ENCODE measurements around the gene PPP2R3C.
"Not testable (repeated sequence)": the region's sequence is repeated elsewhere in the genome, so short reads cannot be mapped to it uniquely, and the experiment has no call there.

The PPP2R3C gene

DNA sequence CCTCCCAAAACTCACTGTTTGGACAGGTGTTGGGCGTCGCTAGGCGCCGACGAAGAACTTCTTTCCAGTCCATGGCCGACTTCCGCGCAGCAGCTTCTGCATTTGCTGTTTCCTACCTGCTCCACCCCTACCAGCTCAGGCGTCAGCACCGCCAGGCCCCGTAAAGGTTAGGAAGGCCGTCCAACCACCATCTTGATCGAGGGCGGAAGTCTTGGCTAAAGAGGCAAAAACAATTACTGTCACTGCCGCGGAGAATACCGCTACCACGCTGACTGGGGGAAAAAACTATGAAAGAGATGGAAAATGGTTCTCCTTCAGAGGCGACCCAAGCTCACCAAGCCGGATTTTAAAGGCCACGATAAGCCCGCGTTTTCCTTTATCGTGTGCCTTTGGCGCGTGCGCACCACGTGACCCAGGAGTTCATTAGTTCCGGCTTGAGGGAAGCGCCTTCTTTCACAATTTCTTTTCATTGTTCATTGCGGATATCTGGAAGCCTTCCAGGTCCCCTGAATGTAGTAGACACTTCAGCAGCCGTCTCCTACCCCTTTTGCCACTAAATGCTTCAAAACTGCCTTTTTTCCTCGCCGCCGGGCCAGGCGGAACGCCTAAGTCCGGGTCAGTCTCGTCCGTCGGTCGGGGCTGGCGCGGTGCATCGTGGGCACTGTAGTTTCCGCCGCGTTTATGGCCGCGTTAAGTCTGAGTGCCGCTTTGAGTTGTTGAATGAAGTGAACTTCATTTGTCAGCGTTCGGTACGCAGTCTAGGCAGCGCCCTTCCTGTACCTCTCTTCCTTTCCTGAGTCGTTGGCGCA, at the start of gene PPP2R3C, which contains the start of gene PRORP:
Gene PPP2R3C, minus strand, starts transcription at position 104 of the 809 bp plus-strand sequence. Its CDS starts 31 bp downstream, at position 73.
Gene PRORP, plus strand, starts transcription at position 666 of the 809 bp plus-strand sequence. CDS start 694 bp downstream, outside the sequence.
- peak; percentile 78 for DNase-seq

DNA sequence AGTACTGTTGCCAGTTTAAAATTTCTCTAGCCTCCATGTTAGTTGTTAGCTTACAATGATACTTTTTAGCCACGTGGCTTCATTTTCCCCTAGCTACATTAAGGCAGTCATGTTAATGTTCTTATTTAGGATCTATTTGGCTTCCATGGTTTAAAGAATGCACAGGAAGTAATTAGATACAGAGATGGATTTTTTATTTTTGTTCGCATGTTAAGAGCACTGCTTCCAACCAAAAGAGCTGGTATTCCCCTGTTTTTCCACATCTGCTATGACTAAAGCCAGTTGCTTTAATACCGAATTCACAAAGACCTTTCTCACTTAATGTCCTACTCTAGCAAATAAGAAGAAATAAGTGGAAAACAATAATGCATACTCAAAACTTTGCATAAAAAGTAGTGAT, 45.7 kb upstream of the PPP2R3C start:
- DNase-seq, result no peak

- DNase-seq, result no peak
These were observed 43.1 kb upstream of the PPP2R3C start for GRCh38 chr14:35164849-35165248.

- DNase-seq, result no peak
These were observed 41.6 kb upstream of the PPP2R3C start for GRCh38 chr14:35163384-35163783.

DNA sequence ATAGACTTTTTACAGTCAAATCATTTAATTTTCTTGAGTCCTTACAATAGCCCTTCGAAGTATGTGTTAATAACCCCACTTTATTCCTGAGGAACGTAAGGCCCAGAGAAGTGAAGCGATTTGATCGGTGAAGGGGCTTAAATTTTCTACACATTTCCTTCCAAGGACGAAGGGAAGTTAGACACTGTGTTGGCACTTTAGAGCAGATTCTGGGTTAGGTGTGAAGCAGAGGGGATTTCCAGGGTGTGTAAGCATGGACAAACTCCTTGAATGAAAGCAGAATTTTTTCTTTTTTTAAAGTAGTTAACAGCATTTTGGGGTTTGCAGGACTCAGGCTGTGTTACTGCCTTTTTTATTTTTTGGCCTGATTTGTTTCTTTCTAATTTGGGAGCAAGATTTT, 39.4 kb upstream of the PPP2R3C start:
- DNase-seq, result no peak

- DNase-seq, result no peak
These were observed 38.1 kb upstream of the PPP2R3C start for GRCh38 chr14:35159742-35160409.

DNA sequence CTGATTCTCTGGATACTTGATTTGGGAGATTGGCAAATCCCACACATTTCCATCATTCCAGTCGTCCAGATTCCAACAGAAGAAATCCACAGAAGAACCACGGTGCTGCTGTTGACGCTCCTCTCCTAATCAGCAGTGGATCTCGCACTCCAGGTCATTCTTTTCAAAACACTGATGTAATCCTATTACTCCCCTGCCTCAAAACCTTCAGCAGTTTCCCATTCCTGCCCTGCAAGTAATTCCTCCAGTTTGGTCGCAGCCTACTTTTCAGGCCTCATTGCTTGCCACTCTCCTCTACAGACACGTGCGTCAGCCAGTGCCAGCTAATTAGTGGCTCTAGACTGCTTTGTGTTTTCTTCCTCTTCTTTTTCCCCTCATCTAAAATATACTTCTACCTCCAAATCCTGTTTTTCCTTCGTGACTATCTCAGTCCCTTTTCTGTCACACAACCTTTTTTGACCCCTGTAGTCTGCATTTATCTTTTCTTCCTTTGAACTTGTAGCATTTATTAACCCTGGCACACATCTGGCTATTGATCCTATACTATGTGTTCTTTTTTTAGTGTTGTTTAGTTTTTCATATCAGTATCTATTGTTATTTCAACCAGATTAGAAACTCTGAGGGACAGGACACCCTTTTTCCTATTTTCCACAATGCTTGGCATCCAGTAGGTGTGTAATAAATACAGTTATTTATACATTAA, 37.3 kb upstream of the PPP2R3C start:
- DNase-seq, result no peak

DNA sequence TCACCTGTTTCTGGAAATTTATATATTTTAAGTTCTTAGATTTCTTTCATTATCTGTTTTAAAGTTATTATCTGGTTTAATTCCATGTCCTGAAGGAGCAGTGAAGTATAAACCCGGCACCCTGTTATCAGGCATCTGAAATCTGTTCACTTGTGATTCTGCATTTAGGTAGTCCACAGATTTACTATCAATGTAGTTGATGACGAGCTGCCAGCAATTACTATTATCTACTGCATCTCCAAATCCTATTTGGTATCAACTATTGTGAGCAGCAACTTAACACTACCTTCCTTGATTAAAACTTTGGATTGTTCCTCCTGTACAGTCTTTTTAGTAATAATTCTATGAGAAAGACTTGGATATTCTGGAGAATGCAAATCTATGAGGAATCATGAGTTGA, 36.7 kb upstream of the PPP2R3C start:
- no peak for DNase-seq

- DNase-seq, result no peak
These were observed 34.2 kb upstream of the PPP2R3C start for GRCh38 chr14:35155962-35156361.

GRCh38 chr14:35154016-35154415, 32.2 kb upstream of the PPP2R3C start:
- no peak for DNase-seq

DNA sequence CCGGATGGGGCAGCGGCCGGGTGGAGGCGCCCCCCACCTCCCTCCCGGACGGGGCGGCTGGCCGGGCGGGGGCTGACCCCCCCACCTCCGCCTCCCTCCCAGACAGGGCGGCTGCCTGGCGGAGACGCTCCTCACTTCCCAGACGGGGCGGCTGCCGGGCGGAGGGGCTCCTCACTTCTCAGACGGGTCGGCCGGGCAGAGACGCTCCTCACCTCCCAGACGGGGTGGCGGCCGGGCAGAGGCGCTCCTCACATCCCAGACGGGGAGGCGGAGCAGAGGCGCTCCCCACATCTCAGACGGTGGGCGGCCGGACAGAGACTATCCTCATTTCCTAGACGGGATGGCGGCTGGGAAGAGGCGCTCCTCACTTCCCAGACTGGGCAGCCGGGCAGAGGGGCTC, 30.7 kb upstream of the PPP2R3C start:
- DNase-seq, result not testable (repeated sequence)

DNA sequence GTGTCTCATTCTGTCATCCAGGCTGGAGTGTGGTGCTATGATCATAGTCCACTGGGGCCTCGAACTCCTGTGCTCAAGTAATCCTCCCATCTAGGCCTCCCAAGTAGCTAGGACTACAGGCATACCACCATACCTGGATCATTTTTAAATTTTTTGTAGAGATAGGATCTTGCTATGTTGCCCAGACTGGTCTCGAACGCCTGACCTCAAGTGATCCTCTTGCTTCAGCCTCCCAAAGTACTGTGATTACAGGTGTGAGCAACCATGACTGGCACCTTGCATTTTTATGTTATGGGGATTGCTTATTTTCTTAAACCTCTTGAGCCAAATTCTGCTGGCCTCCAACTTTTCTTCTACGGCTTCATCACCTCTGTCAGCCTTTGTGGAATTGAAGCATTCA, 27.4 kb upstream of the PPP2R3C start:
- no peak for DNase-seq

- DNase-seq, result no peak
These were observed 25.9 kb upstream of the PPP2R3C start for GRCh38 chr14:35147711-35148110.

- no peak for DNase-seq
These were observed 25.4 kb upstream of the PPP2R3C start for GRCh38 chr14:35147186-35147585.

DNA sequence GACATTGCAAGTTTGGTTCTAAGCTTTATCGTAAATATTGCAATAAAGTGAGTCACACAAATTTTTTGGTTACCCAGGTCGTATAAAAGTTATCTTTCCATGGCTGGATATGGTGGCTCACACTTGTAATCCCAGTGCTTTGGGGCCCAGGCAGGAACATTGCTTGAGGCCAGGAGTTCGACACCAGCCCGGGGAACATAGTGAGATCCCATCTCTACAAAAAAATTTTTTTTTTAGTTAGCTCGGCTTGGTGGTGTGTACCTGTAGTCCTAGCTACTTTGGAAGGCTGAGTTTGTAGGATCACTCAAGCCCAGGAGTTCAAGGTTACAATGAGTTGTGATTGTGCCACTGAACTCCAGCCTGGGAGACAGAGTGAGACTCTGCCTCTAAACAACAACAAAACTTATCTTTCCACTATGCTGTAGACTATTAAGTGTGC, 24.9 kb upstream of the PPP2R3C start:
- no peak for DNase-seq

- DNase-seq, result no peak
These were observed 22.2 kb upstream of the PPP2R3C start for GRCh38 chr14:35144029-35144428.

GRCh38 chr14:35140718-35141581, 19.2 kb upstream of the PPP2R3C start:
- peak; percentile 15 for DNase-seq

- DNase-seq, result no peak
These were observed 16.8 kb upstream of the PPP2R3C start for GRCh38 chr14:35138585-35138984.

DNA sequence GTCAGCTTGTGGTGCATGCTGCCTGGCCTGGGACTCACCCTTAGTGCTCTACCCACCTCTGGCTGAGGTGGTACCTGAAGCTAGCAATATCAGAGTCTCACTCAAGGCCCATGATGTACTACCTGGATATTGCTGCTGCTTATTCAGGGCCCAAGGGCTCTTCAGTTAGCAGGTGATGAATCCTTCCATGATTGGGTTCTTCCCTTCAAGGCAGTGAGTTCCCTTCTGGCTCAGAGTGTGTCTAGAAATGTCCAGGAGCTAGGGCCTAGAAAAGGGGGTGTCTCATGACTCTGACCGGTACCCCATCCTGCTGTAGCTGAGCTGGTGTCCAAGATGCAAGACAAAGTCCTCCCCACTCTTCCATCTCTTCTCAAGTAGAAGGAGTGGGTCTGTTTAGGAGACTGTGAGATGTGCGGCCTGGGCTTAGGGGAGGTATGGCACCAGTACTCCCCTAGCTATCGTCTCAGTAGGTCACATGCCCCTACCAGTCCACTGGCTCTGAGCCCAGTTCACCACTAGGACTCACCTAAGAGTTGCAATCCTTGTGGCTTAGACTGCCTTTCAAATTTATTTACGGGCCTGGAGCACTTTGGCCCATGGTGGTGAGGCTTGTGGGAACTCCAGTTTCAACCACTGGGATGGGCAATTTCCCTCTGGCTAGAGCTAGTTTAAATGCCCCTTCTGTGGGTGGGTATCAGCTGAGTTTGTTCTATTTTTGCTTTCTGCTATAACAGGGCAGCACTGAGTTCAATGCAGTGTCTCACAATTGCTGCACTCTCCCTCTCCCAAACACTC, 12.7 kb upstream of the PPP2R3C start:
- DNase-seq, result no peak

DNA sequence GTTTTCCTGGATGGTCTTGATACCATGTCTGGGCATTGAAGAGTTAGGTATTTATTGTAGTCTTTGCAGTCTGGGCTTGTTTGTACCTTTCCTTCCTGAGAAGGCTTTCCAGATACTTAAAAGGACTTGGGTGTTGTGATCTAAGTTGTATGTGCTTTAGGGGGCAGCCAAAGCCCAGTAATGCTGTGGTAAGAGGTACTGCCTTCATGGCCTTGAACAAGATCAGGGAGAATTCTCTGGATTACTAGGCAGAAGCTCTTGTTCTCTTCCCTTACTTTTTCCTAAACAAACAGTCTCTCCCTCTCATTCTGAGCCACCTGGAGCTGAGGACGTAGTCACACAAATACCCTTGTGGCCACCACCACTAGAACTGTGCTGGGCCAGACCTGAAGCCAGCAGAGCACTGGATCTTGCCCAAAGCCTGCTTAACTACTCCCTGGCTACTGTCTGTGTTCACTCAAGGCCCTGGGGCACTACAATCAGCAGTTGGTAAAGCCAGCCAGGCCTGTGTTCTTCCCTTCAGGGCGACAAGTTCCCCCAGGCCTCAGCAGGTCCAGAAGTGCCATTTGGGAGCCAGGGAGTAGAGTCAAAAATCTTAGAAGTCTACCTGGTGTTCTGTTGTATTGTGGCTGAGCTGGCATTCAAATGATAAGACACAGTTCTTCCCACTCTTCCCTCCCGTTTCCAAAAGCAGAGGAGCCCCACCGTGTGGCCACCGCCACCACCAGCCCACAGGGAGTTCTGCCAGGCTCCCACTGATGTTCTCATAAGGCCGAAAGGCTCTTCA, 11.9 kb upstream of the PPP2R3C start:
- DNase-seq, result no peak

GRCh38 chr14:35124127-35124526, 2.3 kb upstream of the PPP2R3C start:
- DNase-seq, result no peak
